Stimulated activated CD8-positive, alpha-beta memory T cell treated with anti-CD3 and anti-CD28 coated beads, Interleukin-4, amount 100 ng/mL, for 48 hours (primary cell): ENCODE results near the gene NEURL1.
A peak's percentile ranks its signal among the peaks of the same experiment; 100 is the strongest.

Experiments used
- DNase-seq: peaks from one replicate; pipeline ENCODE4 v3.0.0-alpha.2; 2020

The NEURL1 gene, protein sequence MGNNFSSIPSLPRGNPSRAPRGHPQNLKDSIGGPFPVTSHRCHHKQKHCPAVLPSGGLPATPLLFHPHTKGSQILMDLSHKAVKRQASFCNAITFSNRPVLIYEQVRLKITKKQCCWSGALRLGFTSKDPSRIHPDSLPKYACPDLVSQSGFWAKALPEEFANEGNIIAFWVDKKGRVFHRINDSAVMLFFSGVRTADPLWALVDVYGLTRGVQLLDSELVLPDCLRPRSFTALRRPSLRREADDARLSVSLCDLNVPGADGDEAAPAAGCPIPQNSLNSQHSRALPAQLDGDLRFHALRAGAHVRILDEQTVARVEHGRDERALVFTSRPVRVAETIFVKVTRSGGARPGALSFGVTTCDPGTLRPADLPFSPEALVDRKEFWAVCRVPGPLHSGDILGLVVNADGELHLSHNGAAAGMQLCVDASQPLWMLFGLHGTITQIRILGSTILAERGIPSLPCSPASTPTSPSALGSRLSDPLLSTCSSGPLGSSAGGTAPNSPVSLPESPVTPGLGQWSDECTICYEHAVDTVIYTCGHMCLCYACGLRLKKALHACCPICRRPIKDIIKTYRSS

GRCh38 chr10:103493362-103493915 lies at the start of gene NEURL1:
TSS of gene NEURL1 (plus strand) at chr10:103493705. CDS start at chr10:103494388, 683 bp downstream.
- peak; percentile 47 for DNase-seq

DNA sequence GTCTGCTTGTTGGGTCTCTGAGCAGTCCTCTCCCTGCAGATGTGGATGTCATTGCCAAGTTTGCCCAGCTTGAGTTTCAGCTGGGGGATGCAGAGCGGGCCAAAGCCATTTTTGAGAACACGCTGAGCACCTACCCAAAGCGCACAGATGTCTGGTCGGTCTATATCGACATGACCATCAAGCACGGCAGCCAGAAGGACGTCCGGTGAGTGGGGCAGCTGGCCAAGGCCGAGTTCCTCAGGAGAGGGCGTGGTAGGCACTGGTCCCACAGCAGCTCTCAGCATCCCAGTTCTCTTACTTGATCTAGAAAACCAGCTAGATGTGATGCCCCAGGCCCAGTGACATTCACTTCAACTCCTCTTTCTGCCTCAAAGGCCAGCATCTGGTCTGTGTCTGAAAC lies 49.0 kb upstream of the NEURL1 start:
- no peak for DNase-seq

GRCh38 chr10:103445366-103445765 lies 48.1 kb upstream of the NEURL1 start:
- DNase-seq: no peak

DNA sequence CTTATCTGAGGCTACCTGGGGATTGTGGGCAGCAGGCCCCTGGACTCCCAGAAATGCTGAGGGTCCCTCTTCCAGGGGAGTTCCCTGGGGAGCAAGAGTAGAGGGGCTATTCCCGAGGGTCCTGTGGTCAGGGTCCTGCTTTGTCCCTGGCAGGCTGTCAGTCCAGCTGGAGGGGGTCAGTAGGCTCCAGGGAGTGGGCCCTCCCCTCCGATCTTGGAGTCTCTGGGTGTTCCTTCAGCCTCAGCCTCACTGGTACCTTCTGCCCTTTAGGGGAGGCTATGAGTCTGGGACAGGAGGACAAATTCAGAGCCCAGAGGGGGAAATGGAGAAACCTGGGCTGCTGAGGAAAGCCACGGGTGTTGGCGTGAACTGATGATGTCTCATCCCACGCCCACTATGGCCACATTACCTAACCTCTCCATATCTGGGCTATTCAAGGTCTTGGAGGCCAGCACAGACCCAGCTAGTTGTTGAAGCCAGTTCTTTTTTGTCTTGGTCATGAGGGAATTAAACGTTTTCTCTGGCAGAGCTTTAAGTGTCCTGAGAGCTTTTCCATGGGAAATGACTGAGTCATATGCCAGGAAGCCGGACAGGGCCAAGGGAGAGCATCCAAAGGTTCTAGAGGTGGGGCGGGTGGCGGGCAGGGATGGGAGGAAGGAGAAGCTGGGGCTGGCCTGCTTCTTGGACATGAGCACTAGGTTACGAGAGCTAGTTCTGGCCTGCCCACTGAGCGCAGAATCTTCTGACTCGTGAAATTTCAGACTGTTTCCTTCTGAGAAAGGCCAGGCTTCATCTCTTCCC lies 47.5 kb upstream of the NEURL1 start:
- DNase-seq: no peak

GRCh38 chr10:103447187-103447586 lies 46.3 kb upstream of the NEURL1 start:
- no peak for DNase-seq

GRCh38 chr10:103448746-103449145 lies 44.8 kb upstream of the NEURL1 start:
- DNase-seq: no peak

GRCh38 chr10:103449208-103450144 lies 44.0 kb upstream of the NEURL1 start:
- DNase-seq: no peak

DNA sequence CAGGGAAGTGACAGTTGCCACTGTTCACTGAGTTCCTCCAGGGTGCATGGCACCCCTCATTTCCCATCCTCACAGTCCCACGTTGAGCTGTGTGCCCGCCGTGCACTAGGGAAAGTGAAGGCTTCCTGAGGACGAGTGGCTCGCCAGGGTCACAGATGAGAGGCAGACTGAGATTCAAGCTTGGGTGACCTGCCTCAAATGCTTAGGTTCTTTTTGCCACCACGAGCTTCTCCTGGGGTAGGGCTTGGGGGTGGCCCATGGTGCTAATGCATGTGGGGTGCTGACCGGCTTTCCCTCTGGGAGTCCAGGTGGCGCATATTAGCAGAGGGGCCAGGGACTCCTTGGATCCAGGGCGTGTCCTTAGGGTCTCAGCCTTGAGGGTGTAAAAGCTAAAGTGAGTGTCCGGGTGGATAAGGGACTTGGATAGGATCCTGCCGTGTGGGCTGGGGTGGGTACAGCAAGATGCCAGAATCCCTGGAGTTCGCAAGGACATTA lies 43.3 kb upstream of the NEURL1 start:
- no peak for DNase-seq

GRCh38 chr10:103451091-103451813 lies 42.3 kb upstream of the NEURL1 start:
- peak; percentile 60 for DNase-seq

DNA sequence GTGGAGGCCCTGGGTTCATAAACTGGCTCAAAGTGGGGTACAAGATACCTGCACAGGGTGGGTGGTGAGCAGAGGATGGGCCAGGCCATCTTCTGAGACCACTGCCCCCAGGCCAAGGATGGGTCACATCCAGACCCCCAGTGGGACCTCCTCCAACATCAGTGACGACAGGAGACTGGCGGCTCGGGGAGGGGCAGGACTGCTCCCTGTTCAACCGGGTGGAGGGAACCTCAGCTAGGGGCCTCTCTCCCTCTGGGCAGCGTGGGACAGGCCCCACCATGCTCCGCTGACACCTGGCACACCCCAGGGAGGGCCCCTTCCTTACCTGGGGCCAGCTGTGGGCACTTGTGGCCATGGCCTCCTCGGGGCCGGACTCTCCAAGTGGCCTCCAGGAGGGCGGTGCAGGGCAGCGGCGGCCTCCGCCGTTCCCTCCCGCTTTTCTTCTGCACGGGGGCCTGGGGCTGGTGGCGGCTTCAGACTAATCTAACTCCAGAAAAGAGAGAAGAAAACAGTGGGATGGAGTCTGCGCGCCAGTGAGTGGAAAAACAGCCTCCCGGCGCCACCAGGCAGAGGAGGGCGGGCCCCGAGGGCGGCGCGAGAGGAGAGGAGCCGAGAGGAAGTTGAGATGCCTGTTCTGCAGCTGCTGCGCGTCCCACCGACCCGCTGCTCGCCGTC lies 41.5 kb upstream of the NEURL1 start, which contains the start of gene CALHM2:
TSS of gene CALHM2 (minus strand) at position 540 of the 675 bp plus-strand sequence. CDS start 2,429 bp downstream, outside the sequence.
- DNase-seq: peak; percentile 76

GRCh38 chr10:103452506-103453230 lies 40.8 kb upstream of the NEURL1 start:
- DNase-seq: no peak

DNA sequence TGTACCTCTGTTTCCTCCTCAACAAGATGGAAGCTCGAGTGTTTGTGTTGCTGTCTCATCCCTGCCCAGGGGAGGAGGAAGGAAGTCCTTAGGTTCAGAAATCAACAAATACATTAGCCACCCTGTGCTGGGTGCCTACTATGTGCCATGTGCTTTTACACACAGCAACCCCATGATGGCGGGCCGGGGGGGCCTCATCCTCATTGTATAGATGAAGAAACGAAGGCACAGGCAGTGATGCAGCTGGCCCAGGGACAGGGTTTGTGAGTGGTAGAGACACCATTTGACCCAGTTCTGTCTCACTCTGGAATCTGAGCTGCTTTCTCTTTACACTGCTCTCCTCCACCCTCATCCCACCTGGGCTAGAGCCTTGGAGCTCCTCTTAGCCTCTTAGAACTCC lies 39.5 kb upstream of the NEURL1 start:
- no peak for DNase-seq

- no peak for DNase-seq
Observed at GRCh38 chr10:103455235-103455634, 38.3 kb upstream of the NEURL1 start.

- DNase-seq: no peak
Observed at GRCh38 chr10:103456074-103456660, 37.3 kb upstream of the NEURL1 start.

DNA sequence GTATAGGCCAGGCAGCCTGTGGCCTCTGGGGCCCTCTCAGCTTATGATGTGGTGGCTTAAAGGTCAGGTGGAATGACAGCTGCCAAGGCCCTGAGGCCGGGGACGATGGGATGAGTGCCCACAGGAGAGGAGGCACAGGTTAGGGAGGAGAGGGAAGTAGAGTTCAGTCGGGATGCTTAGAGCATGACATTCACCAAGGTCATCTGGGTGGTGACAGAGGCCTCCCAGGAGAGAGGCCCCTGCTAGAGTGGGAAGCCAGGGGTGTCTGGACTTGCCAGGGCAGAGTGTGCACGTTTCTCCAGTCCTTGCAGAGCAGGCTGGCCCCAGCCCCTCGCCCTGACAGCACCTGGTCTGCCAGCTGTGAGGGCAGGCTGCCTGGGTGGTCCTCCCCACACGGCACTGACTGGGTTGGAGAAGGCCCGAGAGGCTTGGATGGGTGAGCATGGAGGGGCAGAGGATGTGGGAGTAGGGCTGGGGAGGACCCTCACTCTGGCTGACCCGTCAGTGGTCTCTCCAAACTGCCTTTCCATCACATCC lies 36.3 kb upstream of the NEURL1 start:
- DNase-seq: no peak

GRCh38 chr10:103457896-103458583 lies 35.5 kb upstream of the NEURL1 start:
- DNase-seq: no peak

DNA sequence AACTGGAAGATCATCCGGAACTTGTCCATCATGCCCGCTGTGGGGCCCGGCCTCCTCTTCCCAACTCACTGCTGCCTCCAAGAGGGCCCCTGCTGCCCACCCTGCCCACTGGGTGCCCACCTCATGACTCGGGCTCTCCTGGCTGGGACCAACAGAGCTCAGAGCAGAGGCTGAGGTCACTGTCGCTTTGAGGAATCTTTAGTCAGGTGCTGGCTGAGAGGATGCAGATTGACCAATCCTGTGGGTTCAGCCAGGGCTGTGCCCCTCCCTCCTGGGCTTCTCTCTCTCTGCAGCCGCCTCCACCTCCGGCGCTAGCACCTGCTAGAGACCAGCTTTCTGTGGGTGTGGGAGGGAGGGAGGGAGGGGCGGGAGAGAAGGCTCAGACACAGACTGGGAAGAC lies 34.8 kb upstream of the NEURL1 start, which contains the start of gene CALHM1:
TSS of gene CALHM1 (minus strand) at position 181 of the 400 bp plus-strand sequence. CDS start at position 32, 149 bp downstream.
- DNase-seq: no peak

- no peak for DNase-seq
Observed at GRCh38 chr10:103459615-103460014, 33.9 kb upstream of the NEURL1 start.
